DMS79 (cell line): ENCODE results near the gene ENTREP1.
"Not testable (repeated sequence)": the region's sequence is repeated elsewhere in the genome, so short reads cannot be mapped to it uniquely, and the experiment has no call there.

ENCODE experiments used
- DNase-seq: peaks from one replicate; lab custom pipeline; 2025; lab: John Stamatoyannopoulos, UW

The ENTREP1 gene

GRCh38 chr9:69411246-69411645 lies 86.2 kb downstream of the ENTREP1 start:
- DNase-seq: no peak

DNA sequence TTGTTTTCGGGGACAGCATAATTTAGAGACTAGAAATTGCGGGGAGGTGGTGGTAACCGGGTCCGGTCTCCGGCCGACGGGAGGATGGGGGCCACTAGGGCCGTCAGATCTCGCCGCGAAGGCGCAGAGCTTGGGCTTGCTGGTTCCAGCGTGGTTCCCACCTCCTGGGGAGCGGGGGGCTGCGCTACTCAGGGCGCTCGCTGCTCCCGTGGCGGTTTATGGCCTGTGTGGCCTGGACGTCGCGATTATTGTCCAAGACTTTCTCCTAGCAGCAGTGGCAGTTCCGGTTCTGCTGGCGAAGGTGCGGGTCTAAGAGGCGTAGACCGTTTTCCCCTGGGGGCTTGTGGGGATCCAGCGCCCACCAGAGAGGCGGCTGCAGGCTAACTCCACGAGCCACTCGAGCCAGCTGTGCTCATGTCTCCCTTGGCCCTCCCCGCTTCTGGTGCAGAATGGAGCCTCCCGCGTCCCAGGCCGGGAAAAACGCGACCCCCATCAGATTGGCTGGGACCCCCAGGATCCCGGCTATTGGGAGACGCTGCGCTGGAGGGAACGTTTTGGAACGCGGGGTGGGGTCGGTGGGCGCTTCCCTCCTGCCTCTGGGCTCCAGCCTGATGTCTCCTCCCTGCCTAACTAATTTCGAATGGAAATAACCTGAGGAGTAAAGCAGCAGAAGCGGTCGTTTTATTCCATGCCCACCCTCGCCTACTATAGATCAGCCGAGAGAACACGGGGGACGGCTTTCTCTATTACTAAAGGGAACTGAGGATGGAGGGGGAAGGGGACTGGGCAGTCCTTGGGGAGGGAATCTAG lies 87.1 kb downstream of the ENTREP1 start:
- no peak for DNase-seq

DNA sequence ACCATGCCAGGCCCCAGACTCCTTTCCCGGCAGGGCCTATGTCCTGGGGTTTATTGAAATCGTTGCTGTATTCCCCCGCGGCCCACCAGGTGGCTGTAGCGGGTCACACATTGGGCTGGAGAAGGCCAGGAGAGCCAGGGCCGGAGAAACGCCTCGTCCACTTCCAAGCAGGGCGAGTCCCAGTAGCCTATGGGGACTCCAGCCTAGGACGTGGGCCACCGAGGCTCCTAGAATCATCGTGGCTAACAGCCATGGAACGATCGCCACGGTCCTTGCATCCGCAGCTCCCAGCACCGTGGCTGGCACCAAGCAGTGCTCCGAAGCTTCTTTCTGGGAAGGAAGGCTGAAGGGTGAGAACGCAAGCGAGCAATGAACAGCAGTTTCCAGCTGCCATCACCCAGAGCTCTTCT lies 87.7 kb downstream of the ENTREP1 start:
- DNase-seq: no peak

DNA sequence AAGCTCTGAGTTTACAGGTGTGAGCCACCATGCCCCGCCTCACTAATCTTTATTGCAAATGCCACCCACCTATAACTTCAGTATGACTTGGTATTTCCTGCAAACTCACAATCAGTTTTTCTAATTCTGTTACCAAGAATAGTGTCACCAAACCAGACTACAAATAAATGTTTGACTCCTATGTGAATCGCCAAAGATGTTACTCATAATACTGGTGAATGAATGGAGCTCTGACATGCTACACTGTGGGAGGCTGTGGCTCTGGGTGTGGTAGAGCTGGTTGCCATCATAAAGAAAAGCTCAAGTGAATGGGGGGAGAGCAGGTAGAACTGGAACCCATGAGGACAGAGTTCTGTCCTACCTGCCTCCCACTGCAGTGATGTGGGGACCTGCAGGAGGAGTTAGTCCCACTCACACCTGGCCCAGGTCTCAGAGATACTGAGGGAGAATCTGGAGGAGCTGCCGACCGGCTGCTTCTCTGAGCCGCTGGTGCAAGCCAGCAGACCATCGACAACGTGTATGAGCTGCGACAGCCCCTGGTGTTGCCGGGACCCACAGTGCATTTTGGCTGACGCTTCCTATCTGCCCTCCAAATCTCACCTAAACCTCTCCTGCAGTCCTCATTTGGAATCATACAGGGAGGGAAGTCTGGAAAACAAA lies 95.7 kb downstream of the ENTREP1 start:
- no peak for DNase-seq

GRCh38 chr9:69421908-69422801 lies 97.1 kb downstream of the ENTREP1 start:
- peak; percentile 19 for DNase-seq

DNA sequence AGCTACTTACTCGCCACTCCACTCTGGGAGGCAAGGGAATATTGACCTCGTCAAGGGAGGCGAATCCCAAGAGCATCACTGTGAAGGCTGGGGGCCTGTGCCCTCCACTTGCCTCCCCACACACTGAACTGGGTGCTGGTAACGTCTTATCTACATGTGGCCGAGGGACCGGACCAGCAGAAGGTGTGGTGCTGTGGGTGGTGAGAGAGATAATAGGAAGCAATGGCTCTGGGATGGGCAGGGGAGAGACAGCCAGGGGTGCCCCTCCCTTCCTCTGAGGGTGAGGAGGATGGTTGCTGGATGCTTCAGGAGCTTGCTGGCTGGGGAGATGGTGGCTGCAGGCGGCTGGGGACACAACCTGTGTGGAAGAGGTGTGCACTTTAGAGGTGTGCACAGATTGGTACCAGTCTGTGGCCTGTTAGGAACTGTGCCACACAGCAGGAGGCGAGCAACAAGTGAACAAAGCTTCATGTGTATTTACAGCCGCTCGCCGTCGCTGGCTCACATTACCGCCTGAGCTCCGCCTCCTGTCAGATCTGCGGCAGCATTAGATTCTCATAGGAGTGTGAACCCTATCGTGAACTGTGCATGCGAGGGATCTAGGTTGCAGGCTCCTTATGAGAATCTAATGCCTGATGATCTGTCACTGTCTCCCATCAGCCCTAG lies 100.3 kb downstream of the ENTREP1 start:
- no peak for DNase-seq

- no peak for DNase-seq
Measured at GRCh38 chr9:69427286-69427685, 102.3 kb downstream of the ENTREP1 start.

- DNase-seq: no peak
Measured at GRCh38 chr9:69428017-69428785, 103.2 kb downstream of the ENTREP1 start.

DNA sequence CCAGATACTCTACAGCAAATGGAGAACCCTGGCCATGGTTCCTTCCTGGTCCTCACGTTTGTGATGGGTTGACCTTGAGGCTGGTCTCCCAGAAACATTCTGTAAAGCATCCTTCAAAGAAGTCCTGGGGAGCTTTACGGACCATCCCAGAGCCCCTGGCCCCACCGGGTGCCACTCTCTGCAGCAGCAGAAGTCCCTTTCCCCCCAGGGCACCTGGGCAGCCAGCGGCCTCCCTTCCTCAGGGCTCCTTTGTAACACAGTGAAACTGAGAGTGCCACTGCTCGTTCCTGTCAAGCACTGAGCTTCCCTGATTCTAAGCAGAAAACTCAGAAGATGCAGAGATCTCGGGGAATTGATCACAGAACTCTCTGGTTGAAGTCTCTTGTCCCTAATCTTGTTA lies 104.3 kb downstream of the ENTREP1 start:
- no peak for DNase-seq

DNA sequence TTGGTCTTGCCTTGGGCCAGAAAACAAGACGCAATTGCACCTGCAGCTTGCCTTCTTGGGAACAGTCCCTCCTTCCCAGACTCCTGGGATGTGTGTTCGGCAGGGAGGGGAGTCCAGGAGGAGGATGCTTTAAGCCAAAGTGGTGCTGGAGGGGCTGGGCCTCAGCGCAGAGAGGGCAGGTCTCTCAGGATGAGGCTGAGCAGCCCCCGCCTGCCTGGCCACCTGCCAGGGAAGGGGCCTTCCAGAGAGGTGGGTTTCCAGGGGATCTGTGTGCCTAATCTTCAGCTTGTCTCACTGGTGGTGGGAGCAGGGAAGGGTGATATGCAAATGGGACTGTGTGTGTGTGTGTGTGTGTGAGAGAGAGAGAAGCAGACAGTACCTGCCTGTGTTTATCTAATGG lies 105.2 kb downstream of the ENTREP1 start:
- no peak for DNase-seq

- no peak for DNase-seq
Measured at GRCh38 chr9:69431203-69431602, 106.2 kb downstream of the ENTREP1 start.

DNA sequence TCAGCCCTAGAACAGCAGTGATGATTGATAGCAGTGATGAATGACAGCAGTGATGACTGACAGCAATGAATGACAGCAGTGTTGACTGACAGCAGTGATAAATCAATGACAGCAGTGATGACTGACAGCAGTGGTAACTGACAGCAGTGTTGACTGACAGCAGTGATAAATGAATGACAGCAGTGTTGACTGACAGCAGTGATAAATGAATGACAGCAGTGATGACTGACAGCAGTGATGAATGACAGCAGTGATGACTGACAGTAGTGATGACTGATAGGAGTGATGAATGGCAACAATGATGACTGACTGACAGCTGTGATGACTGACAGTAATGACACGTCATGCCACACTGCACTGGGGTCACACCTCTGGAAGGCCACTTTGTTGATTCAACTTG lies 106.8 kb downstream of the ENTREP1 start:
- no peak for DNase-seq

- DNase-seq: no peak
Measured at GRCh38 chr9:69432623-69433022, 107.6 kb downstream of the ENTREP1 start.

- no peak for DNase-seq
Measured at GRCh38 chr9:69433392-69433791, 108.4 kb downstream of the ENTREP1 start.

DNA sequence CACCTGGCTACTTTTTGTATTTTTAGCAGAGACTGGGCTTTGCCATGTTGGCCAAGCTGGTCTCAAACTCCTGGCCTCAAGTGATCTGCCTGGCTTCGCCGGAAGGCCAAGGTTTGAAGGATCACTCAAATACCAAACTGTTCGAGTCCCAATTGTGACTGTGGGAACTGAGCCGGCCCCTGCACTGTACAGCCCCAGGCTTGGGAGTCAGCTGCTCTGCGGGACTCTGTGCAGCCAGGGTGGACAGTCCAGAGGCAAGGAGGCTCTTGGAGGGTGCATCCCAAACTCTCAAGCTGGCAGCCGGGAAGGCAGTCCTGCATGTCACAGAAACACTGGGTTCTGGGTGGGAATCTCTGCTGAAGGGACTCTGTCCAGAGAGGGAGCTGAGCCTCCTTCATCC lies 109.0 kb downstream of the ENTREP1 start:
- no peak for DNase-seq

- not testable (repeated sequence) for DNase-seq
Measured at GRCh38 chr9:69439654-69440053, 114.6 kb downstream of the ENTREP1 start.

GRCh38 chr9:69440254-69440955 lies 115.4 kb downstream of the ENTREP1 start:
- DNase-seq: not testable (repeated sequence)
